GM12875 (cell line): Measurements from ENCODE around the gene GRIP2.

Source experiments
- H3K4me3 ChIP-seq: one replicate; pipeline ENCODE4 v1.5.1; 2011; ENCODE audit warnings: low read depth, low read length, control low read depth
- TF ChIP-seq, protein P1 (sequence below): IDR thresholded peaks from 2 replicates; pipeline ENCODE4 v1.5.1; 2011; ENCODE audit warnings: low read depth, mild to moderate bottlenecking, control low read depth, inconsistent platforms, low read length, moderate library complexity, borderline replicate concordance; ENCODE audit not compliant: insufficient read depth

GRIP2 gene

DNA sequence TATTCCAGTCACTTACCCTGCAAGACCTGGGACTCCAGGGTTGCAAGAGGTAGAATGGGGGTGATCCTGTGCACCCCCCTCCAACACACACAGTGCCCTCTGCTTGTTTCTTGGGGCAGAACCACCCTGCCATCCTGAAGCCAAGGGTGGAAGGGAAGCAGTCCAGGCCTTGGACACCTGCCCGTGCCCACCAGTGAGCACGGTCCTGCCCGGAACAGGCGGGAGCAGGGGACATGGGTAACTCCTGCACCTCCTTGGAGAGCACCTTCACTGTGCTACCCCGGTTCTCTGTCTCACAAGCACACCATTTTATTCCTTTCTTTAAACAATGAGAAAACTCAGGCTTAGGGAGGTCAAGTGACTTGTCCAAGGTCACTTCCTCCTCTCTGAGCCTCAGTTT is 80.8 kb downstream of the GRIP2 start:
- no peak overlapping the region for H3K4me3 ChIP-seq
- TF ChIP-seq, protein P1, sequence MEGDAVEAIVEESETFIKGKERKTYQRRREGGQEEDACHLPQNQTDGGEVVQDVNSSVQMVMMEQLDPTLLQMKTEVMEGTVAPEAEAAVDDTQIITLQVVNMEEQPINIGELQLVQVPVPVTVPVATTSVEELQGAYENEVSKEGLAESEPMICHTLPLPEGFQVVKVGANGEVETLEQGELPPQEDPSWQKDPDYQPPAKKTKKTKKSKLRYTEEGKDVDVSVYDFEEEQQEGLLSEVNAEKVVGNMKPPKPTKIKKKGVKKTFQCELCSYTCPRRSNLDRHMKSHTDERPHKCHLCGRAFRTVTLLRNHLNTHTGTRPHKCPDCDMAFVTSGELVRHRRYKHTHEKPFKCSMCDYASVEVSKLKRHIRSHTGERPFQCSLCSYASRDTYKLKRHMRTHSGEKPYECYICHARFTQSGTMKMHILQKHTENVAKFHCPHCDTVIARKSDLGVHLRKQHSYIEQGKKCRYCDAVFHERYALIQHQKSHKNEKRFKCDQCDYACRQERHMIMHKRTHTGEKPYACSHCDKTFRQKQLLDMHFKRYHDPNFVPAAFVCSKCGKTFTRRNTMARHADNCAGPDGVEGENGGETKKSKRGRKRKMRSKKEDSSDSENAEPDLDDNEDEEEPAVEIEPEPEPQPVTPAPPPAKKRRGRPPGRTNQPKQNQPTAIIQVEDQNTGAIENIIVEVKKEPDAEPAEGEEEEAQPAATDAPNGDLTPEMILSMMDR = no peak

DNA sequence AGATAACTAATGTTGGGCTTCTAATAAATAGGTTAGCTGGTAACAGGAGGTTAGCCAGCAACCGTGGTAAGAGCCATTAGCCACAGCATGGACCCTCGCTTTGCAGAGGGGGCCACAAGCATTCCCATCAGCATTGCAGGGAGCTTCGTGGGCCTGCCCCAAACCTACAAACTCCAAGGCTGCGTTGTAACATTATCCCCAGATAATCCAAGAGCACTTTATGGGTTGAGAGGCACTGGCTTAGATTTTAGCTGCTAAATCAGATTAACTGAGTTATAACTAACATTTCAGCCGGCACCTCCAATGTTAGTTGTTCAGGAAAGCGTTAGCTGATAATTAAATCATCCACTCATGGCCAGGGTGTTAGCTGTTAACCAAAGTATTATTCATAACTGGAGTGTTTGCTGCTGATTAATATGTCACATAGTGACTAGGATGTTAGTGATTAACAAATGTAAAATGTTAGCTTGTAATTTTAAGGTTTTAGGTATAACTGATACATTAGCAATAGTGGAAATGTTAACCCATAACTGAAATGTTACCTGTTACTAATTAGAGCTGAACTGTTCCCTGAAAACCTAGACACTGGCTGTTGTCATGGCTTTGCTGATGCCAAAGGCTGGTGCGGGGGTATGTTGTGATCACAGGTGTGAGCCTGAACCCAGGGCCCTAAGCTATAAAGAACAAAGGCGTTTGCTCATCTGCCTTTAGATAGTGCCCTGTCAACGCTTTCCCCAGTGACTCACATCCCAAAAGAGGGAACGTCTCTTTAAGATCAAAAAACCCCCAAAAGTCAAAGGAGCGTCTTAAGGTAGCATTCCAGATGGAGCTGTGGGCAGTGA is 81.5 kb downstream of the GRIP2 start:
- TF ChIP-seq, protein P1 = no peak
- H3K4me3 ChIP-seq = no peak overlapping the region

DNA sequence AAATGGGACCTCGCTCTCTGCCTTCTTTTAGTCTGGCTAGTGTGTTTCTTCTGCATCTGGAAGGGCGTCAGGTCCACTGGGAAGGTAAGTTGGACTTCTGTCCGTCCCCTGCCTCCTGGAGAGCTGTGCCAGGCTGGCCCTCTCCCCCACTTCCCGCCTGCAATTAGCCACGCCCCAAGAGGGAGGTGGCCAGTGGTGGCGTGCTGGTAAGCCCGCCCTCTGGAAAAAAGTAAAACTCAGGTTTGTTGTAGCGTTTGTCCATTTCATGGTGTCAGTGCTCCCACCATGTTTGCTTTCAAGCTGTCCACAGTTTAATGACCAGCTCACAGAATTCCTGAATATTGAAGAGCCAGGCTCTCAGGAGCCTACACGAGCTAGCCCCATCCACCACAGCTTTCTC is 82.1 kb downstream of the GRIP2 start:
- H3K4me3 ChIP-seq = no peak overlapping the region
- TF ChIP-seq, protein P1 = no peak

DNA sequence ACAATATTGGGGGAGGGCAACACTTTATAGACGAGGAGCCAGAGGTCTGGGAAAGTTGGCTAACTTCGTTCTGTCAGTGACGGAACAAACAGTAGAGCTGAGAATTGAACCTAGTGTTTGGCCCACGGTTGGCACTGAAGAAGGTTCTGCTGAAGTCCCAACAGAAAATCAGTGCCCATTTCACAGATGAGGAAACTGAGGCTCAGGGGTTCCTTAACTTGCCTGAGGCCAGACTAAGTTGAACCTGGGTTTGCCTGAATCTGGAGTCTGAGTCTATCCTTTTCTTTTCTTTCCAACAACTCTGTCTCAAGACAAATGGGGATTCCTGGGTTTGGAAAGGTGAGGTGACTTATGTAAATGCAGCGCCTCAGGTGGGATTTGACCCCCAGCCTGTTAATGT is 82.7 kb downstream of the GRIP2 start:
- TF ChIP-seq, protein P1 = no peak
- no peak overlapping the region for H3K4me3 ChIP-seq

DNA sequence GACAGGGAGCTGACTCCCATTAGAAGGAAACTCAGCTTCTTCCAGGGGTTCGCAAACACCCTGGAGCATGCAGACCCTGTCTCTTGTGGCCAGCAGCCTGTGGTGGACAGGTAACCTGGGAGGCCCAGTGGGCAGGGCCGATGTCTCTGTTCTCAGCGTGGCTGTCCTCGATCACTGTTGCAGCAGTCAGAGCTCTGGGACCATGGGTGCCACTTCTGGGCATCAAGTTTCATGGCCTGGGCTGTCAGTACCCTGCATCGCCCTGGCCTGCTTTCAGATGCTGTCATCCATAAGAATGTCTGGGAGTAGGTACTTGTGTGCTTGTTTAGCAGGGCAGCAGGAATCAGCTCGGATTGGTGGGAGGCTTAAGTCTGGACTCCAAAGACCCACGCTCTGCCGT is 83.3 kb downstream of the GRIP2 start:
- TF ChIP-seq, protein P1 = no peak
- H3K4me3 ChIP-seq = no peak overlapping the region

DNA sequence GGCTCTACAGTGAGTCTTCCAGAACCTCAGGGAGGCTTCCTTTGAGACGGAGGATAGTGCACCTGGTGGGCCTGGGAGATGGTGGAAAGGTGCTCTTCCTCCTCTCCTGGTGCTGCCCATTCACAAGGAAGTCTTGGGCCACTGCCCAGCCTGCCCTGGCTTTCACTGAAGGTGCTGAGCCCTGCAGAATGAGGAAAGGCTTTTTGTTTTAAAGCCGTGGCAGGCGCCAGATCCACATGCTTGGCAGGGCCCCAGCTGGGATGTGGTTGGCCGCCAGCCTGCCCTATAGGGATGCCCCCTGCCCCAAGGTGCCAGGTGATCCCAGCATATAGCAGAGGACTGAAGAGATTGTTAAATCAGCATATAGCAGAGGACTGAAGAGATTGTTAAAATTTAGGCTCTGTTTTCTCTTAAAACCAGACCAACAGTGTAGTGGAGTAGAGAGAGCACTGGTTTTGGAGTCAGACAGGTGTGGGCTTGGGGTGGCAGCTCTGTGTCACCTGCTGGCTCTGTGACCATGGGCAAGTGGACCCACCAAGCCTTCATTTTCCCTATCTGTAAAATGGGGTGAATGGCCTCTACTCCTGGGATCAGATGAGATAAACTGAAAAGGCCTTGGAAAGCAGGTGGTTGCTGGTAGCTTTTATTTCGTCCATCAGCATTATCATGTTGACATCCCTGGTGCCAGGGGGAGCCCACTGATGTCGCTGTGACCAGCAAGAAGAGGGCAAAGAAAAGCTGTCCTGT is 84.4 kb downstream of the GRIP2 start:
- no peak overlapping the region for H3K4me3 ChIP-seq
- TF ChIP-seq, protein P1 = no peak

DNA sequence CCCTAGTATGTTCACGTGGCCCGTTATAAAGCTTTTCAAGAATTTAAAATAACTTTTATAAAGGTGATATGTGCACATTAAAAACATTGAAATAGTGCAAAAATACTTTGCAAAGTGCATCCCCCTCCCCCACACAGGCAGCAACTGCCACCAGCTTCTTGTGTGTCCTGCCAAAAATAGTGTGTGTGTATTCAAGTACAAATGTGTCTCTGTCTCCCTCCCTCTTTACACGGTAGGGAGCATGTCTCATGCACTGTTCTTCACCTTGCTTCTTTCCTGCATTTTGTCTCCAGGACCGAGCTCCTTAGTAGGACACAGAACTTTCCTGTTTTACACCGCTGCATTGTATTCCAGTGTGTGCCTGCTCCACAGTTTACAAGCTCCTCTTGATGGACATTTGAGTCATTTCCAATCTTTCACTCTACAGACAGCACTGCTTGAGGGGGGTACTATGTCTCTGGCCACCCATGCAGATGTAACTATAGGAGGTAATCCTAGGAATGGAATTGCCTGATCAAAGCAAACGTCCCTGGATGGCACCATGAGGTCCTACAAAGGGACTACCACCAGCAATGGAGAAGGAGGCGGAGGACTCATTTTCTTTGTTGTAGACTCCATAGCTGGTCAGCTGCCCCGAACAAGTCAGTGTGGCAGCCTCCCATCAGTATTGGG is 85.4 kb downstream of the GRIP2 start:
- no peak overlapping the region for H3K4me3 ChIP-seq
- TF ChIP-seq, protein P1 = no peak
